Amygdala (tissue), 56 donors: Measurements from ENCODE around the gene CHFR.
"Not testable (repeated sequence)": the region's sequence is repeated elsewhere in the genome, so short reads cannot be mapped to it uniquely, and the experiment has no call there.

ENCODE experiments used
- DNase-seq, 56 donors: peaks; one replicate each; lab custom pipeline; 2025; lab: John Stamatoyannopoulos, UW

Gene CHFR

GRCh38 chr12:132842449-132843045 is 44.9 kb downstream of the CHFR start:
- DNase-seq = no peak

DNA sequence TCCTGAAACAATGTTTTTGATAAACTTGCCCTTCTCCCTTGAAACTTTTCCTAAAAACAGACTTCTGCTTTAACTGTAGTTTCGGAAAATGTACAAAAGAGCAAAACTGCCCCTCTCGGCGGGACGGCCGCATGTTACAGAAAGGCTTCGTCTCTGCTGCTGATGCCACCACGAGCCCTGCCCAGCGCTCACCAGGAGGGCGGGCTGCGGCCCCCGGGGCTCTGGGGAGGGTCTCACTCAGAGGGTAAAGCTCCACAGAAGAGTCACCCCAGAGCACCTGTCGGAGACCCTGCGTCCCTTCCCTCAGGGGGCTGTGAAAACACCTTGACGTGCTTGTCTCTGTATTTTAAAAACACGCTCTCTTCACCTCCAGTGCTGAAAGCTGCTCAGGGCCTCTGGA is 46.3 kb downstream of the CHFR start:
- DNase-seq = no peak

DNA sequence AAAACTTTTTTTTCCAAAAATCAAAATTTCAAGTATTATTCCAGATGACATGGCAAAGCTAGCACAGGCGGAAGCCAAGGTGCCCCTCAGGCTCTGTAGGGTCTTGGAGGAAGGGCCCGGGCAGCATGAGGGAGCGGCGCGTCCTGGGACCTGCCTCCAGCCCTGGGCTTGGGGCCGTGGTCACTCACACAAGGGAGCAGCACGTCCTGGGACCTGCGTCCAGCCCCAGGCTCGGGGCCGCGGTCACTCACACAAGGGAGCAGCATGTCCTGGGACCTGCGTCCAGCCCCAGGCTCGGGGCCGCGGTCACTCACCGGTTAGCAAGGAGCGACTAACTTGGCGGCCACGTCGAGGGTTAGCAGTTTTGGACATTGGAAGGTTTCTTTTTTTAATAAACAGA is 46.9 kb downstream of the CHFR start:
- no peak for DNase-seq

DNA sequence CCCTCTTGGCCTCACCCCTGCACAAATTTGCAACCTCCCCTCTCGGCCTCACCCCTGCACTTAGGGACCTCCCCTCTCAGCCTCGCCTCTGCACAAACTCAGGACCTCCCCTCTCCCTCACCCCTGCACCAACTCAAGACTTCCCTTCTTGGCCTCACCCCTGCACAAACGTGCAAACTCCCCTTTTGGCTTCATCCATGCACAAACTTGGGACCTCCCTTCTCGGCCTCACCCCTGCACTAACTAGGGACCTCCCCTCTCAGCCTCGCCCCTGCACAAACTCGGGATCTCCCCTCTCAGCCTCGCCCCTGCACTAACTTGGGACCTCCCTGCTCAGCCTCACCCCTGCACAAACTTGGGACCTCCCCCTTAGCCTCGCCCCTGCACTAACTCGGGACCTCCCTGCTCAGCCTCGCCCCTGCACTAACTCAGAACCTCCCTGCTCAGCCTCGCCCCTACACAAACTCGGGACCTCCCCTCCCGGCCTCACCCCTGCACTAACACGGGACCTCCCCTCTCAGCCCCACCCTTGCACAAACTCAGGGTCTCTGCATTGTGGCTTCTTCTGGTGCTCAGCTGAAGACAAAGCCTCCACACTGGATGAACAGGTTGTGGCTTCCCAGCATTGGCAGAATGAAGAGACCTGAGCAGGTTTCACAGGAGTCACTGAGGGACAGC is 47.7 kb downstream of the CHFR start:
- peak in 1 of 56 donors; percentile 25 for DNase-seq

DNA sequence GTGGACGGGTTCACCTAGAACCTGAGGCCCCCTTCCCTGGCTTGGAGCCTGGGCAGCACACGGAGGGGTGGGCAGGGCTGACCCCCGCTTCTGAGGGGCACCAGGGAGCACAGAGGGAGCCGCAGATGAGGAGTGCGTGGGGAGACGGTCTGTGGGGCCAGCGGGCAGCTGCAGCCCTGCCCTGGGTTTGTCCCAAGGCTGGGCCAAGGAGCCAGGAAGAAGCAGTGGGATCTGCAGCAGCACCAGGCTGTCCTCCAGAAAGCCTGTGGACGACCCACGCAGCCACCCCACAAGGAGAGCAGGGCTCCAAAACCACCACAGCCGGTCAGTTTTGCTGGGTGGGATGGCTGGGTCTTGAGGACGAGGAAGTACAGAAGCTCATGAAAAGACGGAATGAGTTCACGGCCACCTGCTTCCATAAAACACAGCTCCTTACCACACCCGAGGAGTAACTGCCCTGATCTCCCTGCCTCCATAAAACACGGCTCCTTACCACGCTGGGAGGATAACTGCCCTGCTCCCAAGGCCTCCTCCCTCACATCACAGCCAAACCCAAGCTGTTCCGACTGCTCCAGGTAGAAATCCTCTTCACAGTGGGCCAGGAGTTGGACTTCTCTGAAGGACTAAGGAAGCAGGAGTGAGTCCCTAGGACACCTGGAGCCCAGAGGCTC is 48.9 kb downstream of the CHFR start:
- DNase-seq = no peak

DNA sequence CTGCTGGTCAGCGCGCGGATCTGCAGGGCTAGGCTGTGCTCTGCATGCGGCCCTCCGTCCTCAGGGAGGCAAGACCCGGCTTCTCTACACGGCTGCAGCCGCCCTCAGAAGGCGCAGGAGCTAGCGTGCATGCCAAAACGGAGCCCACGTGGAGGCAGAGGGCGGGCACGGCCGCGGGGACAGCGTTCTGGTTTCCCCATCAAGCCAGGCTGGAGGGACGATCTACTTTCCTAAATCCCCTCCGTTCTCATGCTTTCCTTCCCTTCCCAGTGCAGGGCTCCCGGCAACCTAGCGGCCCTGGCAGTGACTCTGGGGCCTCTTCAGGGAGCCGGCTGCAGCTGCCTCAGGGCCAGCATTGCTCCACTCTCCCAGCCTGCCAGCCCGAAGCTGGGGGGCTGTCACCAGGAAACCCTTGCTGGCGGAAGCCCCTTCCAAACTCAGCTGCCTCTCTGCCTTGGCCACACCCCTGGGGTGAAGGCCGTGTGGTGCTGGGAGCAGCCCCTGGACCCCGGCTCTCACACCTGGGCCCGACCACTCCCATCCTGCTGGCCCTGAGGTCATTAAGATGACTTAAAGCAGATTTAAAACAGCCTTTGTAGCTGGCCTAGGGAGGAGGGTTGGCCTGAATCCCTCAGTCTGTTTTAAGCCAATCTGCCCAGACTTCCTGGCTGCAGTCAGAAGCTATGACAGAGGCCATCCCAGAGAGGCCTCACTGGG is 49.6 kb downstream of the CHFR start:
- no peak for DNase-seq

GRCh38 chr12:132836795-132837331 is 50.5 kb downstream of the CHFR start:
- DNase-seq = no peak

- not testable (repeated sequence) for DNase-seq
These were observed 51.2 kb downstream of the CHFR start for GRCh38 chr12:132836230-132836629.

- DNase-seq = no peak
These were observed 52.1 kb downstream of the CHFR start for GRCh38 chr12:132835076-132836025.

- no peak for DNase-seq
These were observed 53.2 kb downstream of the CHFR start for GRCh38 chr12:132834181-132834711.

- no peak for DNase-seq
These were observed 54.1 kb downstream of the CHFR start for GRCh38 chr12:132833341-132833740.

GRCh38 chr12:132831771-132832170 is 55.6 kb downstream of the CHFR start:
- DNase-seq = no peak

- DNase-seq = peak; percentile 29 to 95 (median 85)
These were observed 58.5 kb downstream of the CHFR start, which contains the start of gene GOLGA3 for GRCh38 chr12:132828706-132829534. Gene GOLGA3, minus strand, starts transcription at chr12:132828869. Its CDS starts 6,741 bp downstream, at chr12:132822128.

- peak in 3 of 56 donors; percentile 31 to 42 (median 41) for DNase-seq
These were observed 59.4 kb downstream of the CHFR start for GRCh38 chr12:132827763-132828703.

DNA sequence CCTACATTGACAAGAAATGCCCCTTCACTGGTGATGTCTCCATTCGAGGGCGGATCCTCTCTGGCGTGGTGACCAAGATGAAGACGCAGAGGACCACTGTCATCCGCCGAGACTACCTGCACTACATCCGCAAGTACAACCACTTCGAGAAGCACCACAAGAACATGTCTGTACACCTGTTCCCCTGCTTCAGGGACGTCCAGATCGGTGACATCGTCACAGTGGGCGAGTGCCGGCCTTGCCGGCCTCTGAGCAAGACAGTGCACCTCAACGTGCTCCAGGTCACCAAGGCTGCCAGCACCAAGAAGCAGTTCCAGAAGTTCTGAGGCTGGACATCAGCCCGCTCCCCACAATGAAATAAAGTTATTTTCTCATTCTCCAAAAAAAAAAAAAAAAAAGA is 61.5 kb downstream of the CHFR start:
- no peak for DNase-seq

GRCh38 chr12:132825089-132825488 is 62.3 kb downstream of the CHFR start:
- DNase-seq = no peak

DNA sequence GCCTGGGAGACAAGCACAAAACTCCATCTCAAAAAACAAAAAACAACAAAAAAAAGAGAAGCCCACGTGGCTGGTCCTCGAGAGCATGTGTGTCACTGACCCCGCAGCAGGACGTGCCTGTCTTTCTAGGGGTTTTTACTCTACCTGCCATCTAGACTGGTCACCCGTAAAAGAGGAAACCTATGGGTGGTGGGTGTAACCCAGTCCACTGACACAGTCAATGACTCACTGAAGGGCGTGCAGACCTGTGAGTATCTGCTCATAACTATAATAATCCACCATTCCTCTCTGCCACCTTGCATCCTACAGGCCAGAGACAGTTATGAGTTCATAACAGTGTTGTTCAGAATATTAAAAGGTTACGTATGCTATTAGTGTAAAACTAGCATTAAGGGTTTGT is 63.4 kb downstream of the CHFR start:
- no peak for DNase-seq
